T-helper 9 cell (primary cell): ENCODE data around the gene PAK4.

Experiments
- DNase-seq: peaks from one replicate; pipeline ENCODE4 v3.0.0-alpha.2; 2020

The PAK4 gene

GRCh38 chr19:39167461-39168257, 42.1 kb downstream of the PAK4 start:
- no peak for DNase-seq

GRCh38 chr19:39168258-39169142, 42.9 kb downstream of the PAK4 start:
- no peak for DNase-seq

GRCh38 chr19:39169143-39169810, 43.7 kb downstream of the PAK4 start:
- DNase-seq, result no peak

GRCh38 chr19:39170386-39171231, 45.0 kb downstream of the PAK4 start:
- no peak for DNase-seq

GRCh38 chr19:39171479-39172465, 46.2 kb downstream of the PAK4 start:
- no peak for DNase-seq

- DNase-seq, result no peak
Measured at GRCh38 chr19:39172700-39173501, 47.3 kb downstream of the PAK4 start.

GRCh38 chr19:39173502-39173991, 48.0 kb downstream of the PAK4 start:
- no peak for DNase-seq

GRCh38 chr19:39174142-39174541, 48.6 kb downstream of the PAK4 start:
- no peak for DNase-seq

GRCh38 chr19:39174558-39175544, 49.3 kb downstream of the PAK4 start:
- DNase-seq, result no peak

GRCh38 chr19:39175564-39175963, 50.0 kb downstream of the PAK4 start:
- DNase-seq, result no peak

- DNase-seq, result no peak
Measured at GRCh38 chr19:39177110-39177699, 51.6 kb downstream of the PAK4 start.

GRCh38 chr19:39177736-39178135, 52.1 kb downstream of the PAK4 start:
- DNase-seq, result no peak

GRCh38 chr19:39178296-39179006, 52.9 kb downstream of the PAK4 start:
- no peak for DNase-seq

GRCh38 chr19:39179754-39180153, 54.2 kb downstream of the PAK4 start:
- DNase-seq, result no peak

- DNase-seq, result no peak
Measured at GRCh38 chr19:39180749-39181148, 55.2 kb downstream of the PAK4 start.

GRCh38 chr19:39181500-39182173, 56.1 kb downstream of the PAK4 start:
- DNase-seq, result no peak

- DNase-seq, result no peak
Measured at GRCh38 chr19:39182174-39182505, 56.6 kb downstream of the PAK4 start.
